Activated B cell treated with CpG ODN at 0.5 μM for 24 hours (primary cell): Measurements from ENCODE around the gene BRPF1. TPM values are rescaled to one million over a fixed set of nuclear protein-coding genes. Genes with fewer than 3 reads are reported as not detected.

ENCODE experiments used
- ATAC-seq: fragments of 200-7000 bp; cut with Tn5 transposase; one replicate; pipeline ENCODE4 v1.10.0; 2021; ENCODE audit warnings: low read depth, mild to moderate bottlenecking, moderate library complexity
- CTCF ChIA-PET: fragments of 350-600 bp; sonication (Branson Sonifier 250); formaldehyde crosslinking; loops from one replicate; lab custom pipeline; 2021; ENCODE audit warnings: antibody characterized with exemption; lab: Charles Lee
- POLR2A ChIA-PET: fragments of 350-600 bp; sonication (Branson Sonifier 250); formaldehyde crosslinking; loops from one replicate; lab custom pipeline; 2021; ENCODE audit warnings: antibody characterized with exemption; lab: Charles Lee
- DNase-seq: peaks from one replicate; pipeline ENCODE4 v3.0.0; 2022
- H3K27ac Mint-ChIP-seq: one replicate; pipeline ENCODE4 v1.8.0; 2020; ENCODE audit warnings: mixed read lengths
- H3K27me3 Mint-ChIP-seq: one replicate; pipeline ENCODE4 v1.8.0; 2021; ENCODE audit warnings: mixed read lengths
- H3K36me3 Mint-ChIP-seq: one replicate; pipeline ENCODE4 v1.8.0; 2021; ENCODE audit warnings: low read depth, mixed read lengths
- H3K4me1 Mint-ChIP-seq: one replicate; pipeline ENCODE4 v1.8.0; 2021; ENCODE audit warnings: mixed read lengths
- H3K4me3 Mint-ChIP-seq: one replicate; pipeline ENCODE4 v1.8.0; 2020; ENCODE audit warnings: mild to moderate bottlenecking, mixed read lengths
- H3K9me3 Mint-ChIP-seq: one replicate; pipeline ENCODE4 v1.8.0; 2020; ENCODE audit warnings: mixed read lengths
- CTCF ChIP-seq: fragments of 200-600 bp; IDR thresholded peaks from one replicate; pipeline ENCODE4 v1.8.0; 2022; ENCODE audit warnings: antibody characterized with exemption, mild to moderate bottlenecking
- intact Hi-C: fragments of 100-400 bp; cut with micrococcal nuclease; formaldehyde crosslinking; loops from one replicate; pipeline ENCODE4 v1.15.1; 2024
- total RNA-seq: library from RNA; stranded (reverse); gene quantifications from 2 replicates; pipeline ENCODE4 v1.2.3, GENCODE V29; 2022

The BRPF1 gene
- total RNA-seq, 1 donor from 2014 or later = 35.2 TPM

- H3K27ac Mint-ChIP-seq = no peak overlapping the region
- no peak for TF ChIP-seq CTCF
- intact Hi-C loops = no loop called here
- H3K27me3 Mint-ChIP-seq = no peaks in the 10 kb centered on the region
- ChIA-PET POLR2A (interaction anchor here (0.6 to 1.2 kb wide), 4 partner anchors 10 to 48 kb away, joined by 4 to 8 read pairs (median 6); partner anchors contain the start of gene OGG1), CTCF (no interaction called here)
- H3K4me3 Mint-ChIP-seq = no peak overlapping the region
- no peak for ATAC-seq
- peaks cover 30% of the 10 kb centered on the region for H3K4me1 Mint-ChIP-seq
- no peak for DNase-seq
- no peaks in the 10 kb centered on the region for H3K9me3 Mint-ChIP-seq
- peaks cover 66% of the 10 kb centered on the region for H3K36me3 Mint-ChIP-seq
Measured at GRCh38 chr3:9785602-9786001, 54.1 kb downstream of the BRPF1 start.

GRCh38 chr3:9786209-9786739, 54.7 kb downstream of the BRPF1 start:
- ChIA-PET POLR2A (interaction anchor here (1.2 kb wide), 2 partner anchors 9 to 36 kb away, joined by 4 to 8 read pairs; partner anchors contain the start of gene OGG1), CTCF (no interaction called here)
- Mint-ChIP-seq H3K27me3 (no peaks in the 10 kb centered on the region), H3K4me1 (peaks cover 30% of the 10 kb centered on the region), H3K36me3 (peaks cover 66% of the 10 kb centered on the region), H3K4me3 (no peak overlapping the region), H3K27ac (no peak overlapping the region), H3K9me3 (no peaks in the 10 kb centered on the region)
- intact Hi-C loops = no loop called here
- no peak for DNase-seq
- no peak for TF ChIP-seq CTCF
- no peak for ATAC-seq

GRCh38 chr3:9786825-9787669, 55.5 kb downstream of the BRPF1 start:
- CTCF ChIA-PET = no interaction called here
- Mint-ChIP-seq H3K36me3 (peaks cover 66% of the 10 kb centered on the region), H3K4me3 (no peak overlapping the region), H3K9me3 (no peaks in the 10 kb centered on the region), H3K4me1 (peaks cover 30% of the 10 kb centered on the region), H3K27me3 (no peaks in the 10 kb centered on the region), H3K27ac (no peak overlapping the region)
- DNase-seq = no peak
- POLR2A ChIA-PET = interaction anchor here (0.6 to 1.2 kb wide), 4 partner anchors 8 to 490 kb away, joined by 4 to 8 read pairs (median 5); partner anchors contain the start of gene OGG1
- no peak for TF ChIP-seq CTCF
- intact Hi-C loops = no loop called here
- ATAC-seq = no peak

GRCh38 chr3:9787714-9788113, 56.2 kb downstream of the BRPF1 start:
- CTCF ChIA-PET = no interaction called here
- intact Hi-C loops = no loop called here
- no peak for TF ChIP-seq CTCF
- Mint-ChIP-seq H3K27me3 (no peaks in the 10 kb centered on the region), H3K9me3 (no peaks in the 10 kb centered on the region), H3K36me3 (peaks cover 65% of the 10 kb centered on the region), H3K27ac (no peak overlapping the region), H3K4me3 (no peak overlapping the region), H3K4me1 (peaks cover 26% of the 10 kb centered on the region)
- POLR2A ChIA-PET = interaction anchor here (0.6 kb wide), 2 partner anchors 55 to 489 kb away, joined by 5 read pairs; no protein-coding TSS in a partner anchor
- ATAC-seq (no peak), DNase-seq (no peak)

GRCh38 chr3:9791127-9791526, 59.6 kb downstream of the BRPF1 start:
- H3K36me3 Mint-ChIP-seq = peaks cover 61% of the 10 kb centered on the region
- intact Hi-C loops = loop anchor here (5.0 to 10.0 kb wide), 2 partner anchors 326 to 534 kb away; partner anchors contain the start of genes BRK1 and SEC13
- ATAC-seq (no peak), DNase-seq (no peak)
- CTCF ChIA-PET = interaction anchor here (1.1 to 1.3 kb wide), 2 partner anchors 9 to 155 kb away, joined by 3 to 4 read pairs; no protein-coding TSS in a partner anchor
- no peak for TF ChIP-seq CTCF
- peak overlapping the region; percentile 100 for H3K27ac Mint-ChIP-seq
- H3K4me1 Mint-ChIP-seq = peaks cover 53% of the 10 kb centered on the region
- H3K9me3 Mint-ChIP-seq = no peaks in the 10 kb centered on the region
- H3K4me3 Mint-ChIP-seq = peak overlapping the region; percentile 99
- POLR2A ChIA-PET = interaction anchor here (0.6 to 5.6 kb wide), 6 partner anchors 9 to 235 kb away, joined by 3 to 133 read pairs (median 4); partner anchors contain the start of genes CRELD1, FANCD2 and OGG1
- no peaks in the 10 kb centered on the region for H3K27me3 Mint-ChIP-seq
